Activated gamma-delta T cell treated with Interleukin-2 at 50 U/mL for 16 hours (primary cell): ENCODE measurements around the gene SIPA1L2.
"Not testable (repeated sequence)": the region's sequence is repeated elsewhere in the genome, so short reads cannot be mapped to it uniquely, and the experiment has no call there.

ENCODE experiments used
- DNase-seq: peaks from one replicate; pipeline ENCODE4 v3.0.0-alpha.2; 2020

The SIPA1L2 gene

DNA sequence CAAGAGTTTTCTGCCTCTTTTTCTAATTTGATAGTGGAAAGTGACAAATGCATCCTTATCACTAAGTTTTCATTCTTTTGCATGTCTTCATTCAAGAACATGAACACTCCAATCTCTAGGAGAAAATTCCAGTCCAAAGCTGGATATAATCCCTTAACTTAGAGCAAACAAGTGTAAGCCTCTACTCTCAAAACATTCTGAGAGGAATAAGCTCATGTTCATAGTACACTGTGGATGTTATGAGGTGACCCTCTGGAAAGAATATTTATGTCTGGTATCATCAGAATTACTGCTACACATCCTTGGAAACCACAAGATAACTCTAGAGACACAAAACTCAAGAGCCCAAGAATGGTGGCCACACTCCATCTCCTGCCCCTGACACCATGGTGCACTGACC is 15.1 kb downstream of the SIPA1L2 start:
- no peak for DNase-seq

DNA sequence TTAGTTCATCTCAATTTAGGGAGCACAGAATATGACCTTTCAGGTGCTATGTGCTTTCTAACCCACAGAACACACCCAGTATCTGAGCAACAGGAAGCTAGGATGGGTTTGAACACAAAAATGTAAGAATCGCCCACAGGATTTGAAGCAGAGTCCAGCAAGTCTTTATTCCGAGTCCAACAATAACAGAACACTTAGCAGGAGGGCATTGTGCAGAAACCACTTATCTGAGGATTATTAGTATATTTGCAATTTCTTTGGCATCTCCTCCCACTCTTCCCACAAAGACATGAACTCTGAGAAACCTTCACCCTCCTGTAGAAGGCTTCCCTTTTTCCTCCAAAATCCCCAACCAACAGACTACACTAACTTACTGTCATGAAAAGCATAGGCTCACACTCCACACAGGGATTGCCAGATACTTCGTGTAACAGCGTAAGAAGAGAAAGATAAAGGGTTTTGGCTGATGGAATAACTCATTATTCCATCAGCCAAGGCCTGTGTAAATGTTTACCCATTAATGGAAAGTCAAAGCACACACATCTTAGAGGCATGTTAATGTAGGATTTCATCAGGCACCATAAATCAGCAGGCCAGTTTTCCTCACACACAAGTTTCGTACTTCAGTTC is 16.1 kb downstream of the SIPA1L2 start:
- DNase-seq = no peak

GRCh38 chr1:232612836-232613235 is 17.1 kb downstream of the SIPA1L2 start:
- DNase-seq = not testable (repeated sequence)

DNA sequence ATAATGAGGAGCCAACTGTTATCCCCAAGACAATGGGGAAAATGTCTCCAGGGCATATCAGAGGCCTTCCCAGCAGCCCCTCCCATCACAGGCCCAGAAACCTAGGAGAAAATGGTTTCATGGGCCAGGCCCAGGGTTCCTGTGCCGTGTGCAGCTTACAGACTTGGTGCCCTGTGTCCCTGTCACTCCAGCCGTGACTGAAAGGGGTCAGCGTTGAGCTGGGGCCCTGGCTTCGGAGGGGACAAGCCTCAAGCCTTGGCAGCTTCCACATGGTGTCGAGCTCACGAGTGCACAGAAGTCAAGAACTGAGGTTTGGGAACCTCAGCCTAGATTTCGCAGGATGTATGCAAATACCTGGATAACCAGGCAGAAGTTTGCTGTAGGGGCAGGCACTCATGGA is 18.1 kb downstream of the SIPA1L2 start:
- DNase-seq = no peak

DNA sequence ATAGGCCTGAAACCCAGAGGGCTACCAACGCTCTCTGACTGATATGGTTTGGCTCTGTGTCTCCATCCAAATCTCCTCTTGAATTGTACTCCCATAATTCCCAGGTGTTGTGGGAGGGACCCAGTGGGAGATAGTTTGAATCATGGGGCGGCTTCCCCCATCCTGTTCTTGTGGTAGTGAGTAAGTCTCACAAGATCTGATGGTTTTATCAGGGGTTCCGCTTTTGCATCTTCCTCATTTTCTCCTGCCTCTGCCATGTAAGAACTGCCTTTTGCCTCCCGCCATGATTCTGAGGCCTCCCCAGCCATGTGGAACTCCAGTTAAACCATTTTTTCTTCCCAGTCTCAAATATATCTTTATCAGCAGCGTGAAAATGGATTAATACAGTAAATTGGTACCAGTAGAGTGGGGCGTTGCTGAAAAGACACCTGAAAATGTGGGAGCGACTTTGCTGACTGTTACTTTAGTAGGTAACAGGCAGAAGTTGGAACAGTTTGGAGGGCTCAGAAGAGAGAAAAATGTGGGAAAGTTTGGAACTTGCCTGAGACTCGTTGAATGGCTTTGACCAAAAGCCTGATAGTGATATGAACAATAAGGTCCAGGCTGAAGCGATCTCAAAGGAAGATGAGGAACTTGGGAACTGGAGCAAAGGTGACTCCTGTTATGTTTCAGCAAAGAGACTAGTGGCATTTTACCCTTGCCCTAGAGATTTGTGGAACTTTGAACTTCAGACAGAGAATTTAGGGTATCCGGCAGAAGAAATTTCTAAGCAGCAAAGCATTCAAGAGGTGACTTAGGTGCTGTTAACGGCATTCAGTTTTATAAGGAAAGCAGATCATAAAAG is 18.8 kb downstream of the SIPA1L2 start:
- DNase-seq = not testable (repeated sequence)

DNA sequence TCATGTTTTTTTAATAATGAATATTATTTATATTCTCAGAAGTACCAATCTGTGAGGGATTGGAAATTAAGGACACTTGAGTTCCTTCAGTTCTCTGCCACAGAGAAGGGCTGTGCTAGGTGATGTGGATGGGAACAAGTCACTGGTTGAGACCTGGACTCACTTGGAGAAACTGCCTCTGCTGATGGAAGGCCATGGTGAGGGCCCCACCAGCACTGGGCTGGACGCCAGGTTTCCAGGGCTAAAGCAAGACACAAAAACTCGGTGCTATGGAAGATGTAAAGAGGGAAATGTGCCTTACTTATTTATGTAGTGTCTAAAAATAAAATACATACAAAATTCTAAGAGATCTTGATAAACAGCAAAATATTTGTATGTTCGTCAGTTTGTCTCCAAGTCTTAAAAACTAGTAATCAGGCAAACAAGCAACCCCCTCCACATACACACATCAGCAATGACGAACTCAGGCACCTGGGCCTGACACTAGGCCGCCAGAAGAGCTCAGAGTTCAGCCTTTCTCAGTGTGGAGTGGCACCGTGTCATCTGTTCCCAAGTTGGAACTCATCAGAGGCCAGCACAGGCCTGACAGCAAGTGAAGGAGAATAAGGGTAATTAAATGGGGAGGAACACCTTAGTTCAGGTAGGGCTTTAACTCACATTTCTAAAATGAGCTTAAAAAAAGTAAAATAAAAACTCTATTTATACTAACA is 19.6 kb downstream of the SIPA1L2 start:
- DNase-seq = no peak

GRCh38 chr1:232608427-232608826 is 21.5 kb downstream of the SIPA1L2 start:
- DNase-seq = no peak

DNA sequence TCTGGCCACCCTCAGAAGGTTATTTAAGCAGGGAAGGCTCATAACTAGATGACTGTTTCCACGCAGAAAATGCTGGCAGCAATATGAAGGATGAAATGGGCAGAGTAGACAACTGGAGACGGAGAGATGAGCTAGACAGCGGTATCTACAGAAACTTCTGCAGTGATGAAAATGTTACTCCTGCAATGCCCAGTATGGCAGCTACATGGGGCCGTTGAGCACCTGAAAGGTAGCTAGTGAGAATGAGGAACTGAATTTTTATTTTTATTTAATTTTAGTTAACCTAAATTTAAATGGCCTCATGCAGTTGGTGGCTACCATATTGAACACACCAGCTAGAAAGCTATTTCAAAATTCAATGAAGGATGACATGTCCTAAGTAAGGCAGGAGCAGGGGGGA is 27.3 kb downstream of the SIPA1L2 start:
- DNase-seq = no peak

DNA sequence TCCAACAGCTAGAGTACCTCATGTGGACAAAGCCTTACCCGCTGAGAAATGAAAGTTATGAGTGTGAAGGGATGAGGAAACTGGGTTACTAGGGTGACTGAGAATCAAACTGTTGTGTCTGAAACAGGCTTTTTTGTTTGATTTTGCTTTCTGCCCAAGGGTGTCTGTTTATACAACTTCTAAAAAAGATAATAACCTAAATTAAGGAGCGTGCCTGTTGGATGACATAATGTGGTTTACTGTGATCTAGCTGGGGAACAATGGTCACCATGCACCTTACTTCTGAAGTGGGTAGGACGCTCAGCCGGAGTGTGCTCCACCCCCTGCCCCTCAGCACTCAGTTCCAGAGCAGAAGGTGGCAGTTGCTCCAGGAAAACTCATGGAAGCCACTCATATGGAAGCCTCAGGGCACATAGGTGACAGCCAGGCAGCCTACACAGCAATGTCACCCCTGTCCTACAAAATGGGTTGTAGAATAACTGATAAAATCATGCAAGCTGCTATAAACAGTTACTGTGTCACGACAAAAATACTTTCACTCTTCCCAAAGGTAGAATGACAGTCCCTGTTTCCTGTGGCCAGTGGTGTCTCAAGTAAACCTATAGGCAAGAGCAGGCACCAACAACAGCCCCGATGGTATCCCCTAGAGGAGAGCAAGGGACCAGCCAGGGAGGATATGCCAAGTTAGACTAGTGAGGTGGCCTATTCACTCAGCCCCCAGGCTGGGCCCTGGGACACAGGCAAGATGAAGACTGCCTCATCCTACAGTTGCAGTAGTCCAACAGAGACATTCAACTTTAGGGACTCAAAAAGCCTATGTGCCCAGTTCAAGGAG is 29.3 kb downstream of the SIPA1L2 start:
- no peak for DNase-seq

GRCh38 chr1:232599178-232600041 is 30.5 kb downstream of the SIPA1L2 start:
- DNase-seq = no peak

DNA sequence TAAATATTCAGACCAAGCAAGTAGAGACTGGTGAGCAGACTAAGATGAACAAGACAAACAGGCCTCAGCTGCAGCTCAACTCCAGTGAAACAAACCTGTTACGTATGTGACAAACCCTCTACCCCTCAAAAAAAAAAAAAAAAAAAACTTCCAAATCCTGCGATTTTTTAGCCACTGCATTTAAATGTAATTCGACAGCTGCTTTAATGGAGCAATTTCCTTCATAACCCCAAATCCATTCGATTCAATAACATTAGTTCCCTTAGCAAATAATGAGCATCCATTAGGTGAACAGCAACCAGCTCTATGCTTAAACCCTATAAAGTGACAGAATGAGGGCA is 31.1 kb downstream of the SIPA1L2 start:
- DNase-seq = no peak

DNA sequence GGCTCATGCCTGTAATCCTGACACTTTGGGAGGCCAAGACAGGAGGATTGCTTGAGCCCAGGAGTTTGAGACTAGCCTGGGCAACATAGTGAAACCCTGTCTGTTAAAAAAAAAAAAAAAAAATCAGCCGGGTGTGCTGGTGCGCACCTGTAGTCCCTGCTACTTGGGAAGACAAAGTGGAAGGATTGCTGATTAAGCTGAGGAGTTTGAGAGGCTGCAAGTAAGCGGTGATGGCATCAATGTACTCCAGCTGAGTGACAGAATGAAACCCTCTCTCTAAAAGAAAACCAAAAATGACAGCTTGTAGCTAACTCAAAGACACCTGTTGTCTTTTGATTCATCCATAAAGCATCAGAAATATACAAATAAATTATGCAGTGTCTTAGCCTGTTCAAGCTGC is 31.8 kb downstream of the SIPA1L2 start:
- no peak for DNase-seq

DNA sequence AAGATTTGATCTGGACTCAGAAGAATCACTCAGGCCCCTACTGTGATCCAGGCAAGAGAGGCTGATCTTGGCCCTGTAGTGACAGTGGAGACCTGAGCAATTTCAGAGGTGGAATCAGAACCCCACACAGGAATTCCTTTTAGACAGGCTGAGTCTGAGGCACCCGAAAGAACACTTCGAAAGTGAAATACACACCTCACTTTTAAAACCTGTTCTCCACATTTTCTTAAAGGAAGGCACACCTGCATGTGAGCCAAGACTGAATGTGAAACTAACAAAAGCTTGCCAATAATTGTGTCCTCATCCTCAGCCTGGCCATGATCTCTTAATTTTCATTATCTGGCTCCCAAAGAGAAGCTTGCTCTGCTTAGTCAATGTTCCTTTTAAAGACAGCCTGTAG is 32.2 kb downstream of the SIPA1L2 start:
- no peak for DNase-seq

DNA sequence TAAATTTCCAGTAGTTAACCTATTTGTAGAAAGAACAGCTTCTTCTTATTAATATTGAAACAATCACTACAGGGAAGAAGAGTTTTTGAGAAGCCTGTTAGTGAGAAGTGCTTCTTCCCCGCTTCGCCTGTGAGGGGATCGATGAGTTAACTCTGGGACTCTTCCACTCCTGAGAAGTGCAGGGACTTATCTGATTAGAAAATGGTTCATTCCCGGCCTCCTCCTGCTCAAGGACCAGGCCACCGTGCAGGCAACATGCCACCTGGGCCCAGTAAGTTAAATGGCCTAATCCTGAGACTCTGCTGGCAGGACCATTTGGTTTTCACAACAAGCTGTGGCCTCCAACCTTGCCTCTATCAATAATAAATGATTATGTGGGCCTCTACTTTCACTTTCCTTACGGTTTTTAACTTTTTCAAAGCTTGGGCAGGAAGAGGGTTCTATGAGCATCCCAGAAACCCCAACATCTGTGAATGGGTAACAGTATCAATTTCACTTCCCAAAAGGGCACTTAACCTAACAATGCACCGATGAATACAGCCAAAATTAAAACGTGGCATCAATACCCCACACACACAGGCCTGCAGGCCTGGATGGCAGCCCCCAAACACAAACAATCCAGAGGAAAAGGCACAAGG is 33.1 kb downstream of the SIPA1L2 start:
- no peak for DNase-seq

- no peak for DNase-seq
Measured at GRCh38 chr1:232594768-232595698, 34.9 kb downstream of the SIPA1L2 start.

- DNase-seq = no peak
Measured at GRCh38 chr1:232593717-232594502, 36.0 kb downstream of the SIPA1L2 start.

- DNase-seq = no peak
Measured at GRCh38 chr1:232591344-232591743, 38.6 kb downstream of the SIPA1L2 start.

- no peak for DNase-seq
Measured at GRCh38 chr1:232590744-232591082, 39.2 kb downstream of the SIPA1L2 start.
